ENCODE results near the gene ITSN2. TPM values are rescaled to one million over a fixed set of nuclear protein-coding genes. Genes with fewer than 3 reads are reported as not detected.
"Not testable (repeated sequence)": the region's sequence is repeated elsewhere in the genome, so short reads cannot be mapped to it uniquely, and the experiment has no call there.

The ITSN2 gene
- total RNA-seq, 2 donors from 2014 or later, result 42.8 to 45.7 TPM

DNA sequence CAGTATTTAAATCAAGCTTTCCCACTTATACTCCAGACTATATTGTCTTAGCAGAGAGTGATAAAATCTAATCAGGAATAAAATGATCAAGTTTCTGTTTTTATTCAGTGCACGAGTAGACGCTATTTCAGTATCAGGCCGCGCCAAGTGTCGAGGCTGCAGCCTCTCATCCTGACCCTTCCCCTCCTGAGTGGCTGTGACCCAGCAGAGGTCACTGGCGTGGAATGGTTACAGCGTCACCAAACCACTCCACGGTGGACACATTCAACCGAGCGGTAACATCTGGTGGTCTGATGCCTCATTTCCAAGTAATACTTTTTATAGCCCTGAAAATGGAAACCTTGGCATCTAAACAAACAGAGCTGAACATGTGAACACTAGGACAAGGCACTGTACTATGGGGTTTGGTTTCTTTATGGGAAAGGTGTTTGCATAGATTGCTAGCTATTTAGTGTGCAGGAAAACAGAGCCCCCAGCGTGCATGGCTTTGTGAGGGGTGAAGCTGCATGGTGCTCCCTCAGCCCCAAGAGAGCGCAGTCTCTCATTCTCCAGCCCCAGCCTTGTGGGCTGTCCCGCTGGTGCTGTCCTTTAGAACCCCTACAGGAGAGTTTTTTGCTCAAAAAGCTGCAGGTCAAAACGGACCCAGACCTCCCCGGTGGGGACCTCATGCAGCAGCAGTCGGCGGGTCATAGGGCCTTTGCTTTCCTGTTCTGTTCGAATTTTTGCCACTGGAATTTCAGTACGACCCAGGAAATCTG lies 157.1 kb downstream of the ITSN2 start:
- Histone ChIP-seq H3K4me1 (replicated peaks) (no peaks in the 10 kb centered on the region), H3K27ac (no peak overlapping the region), H3K9me3 (no peaks in the 10 kb centered on the region), H3K27me3 (replicated peaks; ENCODE audit: insufficient read depth) (no peaks in the 10 kb centered on the region), H3K36me3 (no peaks in the 10 kb centered on the region), H3K4me3 (no peak overlapping the region)
- TF ChIP-seq, protein P1, sequence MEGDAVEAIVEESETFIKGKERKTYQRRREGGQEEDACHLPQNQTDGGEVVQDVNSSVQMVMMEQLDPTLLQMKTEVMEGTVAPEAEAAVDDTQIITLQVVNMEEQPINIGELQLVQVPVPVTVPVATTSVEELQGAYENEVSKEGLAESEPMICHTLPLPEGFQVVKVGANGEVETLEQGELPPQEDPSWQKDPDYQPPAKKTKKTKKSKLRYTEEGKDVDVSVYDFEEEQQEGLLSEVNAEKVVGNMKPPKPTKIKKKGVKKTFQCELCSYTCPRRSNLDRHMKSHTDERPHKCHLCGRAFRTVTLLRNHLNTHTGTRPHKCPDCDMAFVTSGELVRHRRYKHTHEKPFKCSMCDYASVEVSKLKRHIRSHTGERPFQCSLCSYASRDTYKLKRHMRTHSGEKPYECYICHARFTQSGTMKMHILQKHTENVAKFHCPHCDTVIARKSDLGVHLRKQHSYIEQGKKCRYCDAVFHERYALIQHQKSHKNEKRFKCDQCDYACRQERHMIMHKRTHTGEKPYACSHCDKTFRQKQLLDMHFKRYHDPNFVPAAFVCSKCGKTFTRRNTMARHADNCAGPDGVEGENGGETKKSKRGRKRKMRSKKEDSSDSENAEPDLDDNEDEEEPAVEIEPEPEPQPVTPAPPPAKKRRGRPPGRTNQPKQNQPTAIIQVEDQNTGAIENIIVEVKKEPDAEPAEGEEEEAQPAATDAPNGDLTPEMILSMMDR (IDR thresholded peaks at IDR 0.05), result no peak
- TF ChIP-seq POLR2AphosphoS5 (IDR thresholded peaks at IDR 0.05), result no peak
- no peak for TF ChIP-seq POLR2A (IDR thresholded peaks at IDR 0.05)
- DNase-seq (ENCODE audit: low spot score), result no peak
- 42% methylated on average over 19 of the region's 19 CpGs for WGBS
- intact Hi-C loops (cut with DNase I), result no loop called here

DNA sequence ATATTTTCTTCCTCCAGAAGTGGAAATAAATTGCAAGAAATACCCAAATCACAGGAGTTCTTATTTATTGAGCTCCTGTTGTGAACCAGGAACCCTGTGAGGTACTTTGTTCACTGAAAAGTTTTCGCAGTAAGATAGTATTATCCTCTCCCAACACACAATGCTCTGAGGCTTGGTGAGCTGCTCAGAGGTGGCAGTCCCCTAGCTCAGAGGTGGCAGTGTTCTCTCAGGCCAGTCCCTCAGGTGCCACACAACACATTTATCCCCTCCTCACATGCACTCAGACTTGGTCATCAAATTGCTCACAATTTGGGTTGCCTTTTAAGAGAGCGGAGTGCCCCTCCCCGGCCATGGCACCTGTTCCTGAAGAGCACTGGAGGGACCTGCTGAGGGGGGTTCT lies 159.5 kb downstream of the ITSN2 start:
- Histone ChIP-seq H3K36me3 (no peaks in the 10 kb centered on the region), H3K9me3 (no peaks in the 10 kb centered on the region), H3K27ac (no peak overlapping the region), H3K4me3 (no peak overlapping the region), H3K4me1 (replicated peaks) (no peaks in the 10 kb centered on the region), H3K27me3 (replicated peaks; ENCODE audit: insufficient read depth) (no peaks in the 10 kb centered on the region)
- intact Hi-C loops (cut with DNase I), result no loop called here
- TF ChIP-seq, protein P1 (IDR thresholded peaks at IDR 0.05), result no peak
- TF ChIP-seq POLR2A (IDR thresholded peaks at IDR 0.05), result no peak
- TF ChIP-seq POLR2AphosphoS5 (IDR thresholded peaks at IDR 0.05), result no peak
- DNase-seq (ENCODE audit: low spot score), result no peak
- 89% methylated on average over 3 of the region's 3 CpGs for WGBS

DNA sequence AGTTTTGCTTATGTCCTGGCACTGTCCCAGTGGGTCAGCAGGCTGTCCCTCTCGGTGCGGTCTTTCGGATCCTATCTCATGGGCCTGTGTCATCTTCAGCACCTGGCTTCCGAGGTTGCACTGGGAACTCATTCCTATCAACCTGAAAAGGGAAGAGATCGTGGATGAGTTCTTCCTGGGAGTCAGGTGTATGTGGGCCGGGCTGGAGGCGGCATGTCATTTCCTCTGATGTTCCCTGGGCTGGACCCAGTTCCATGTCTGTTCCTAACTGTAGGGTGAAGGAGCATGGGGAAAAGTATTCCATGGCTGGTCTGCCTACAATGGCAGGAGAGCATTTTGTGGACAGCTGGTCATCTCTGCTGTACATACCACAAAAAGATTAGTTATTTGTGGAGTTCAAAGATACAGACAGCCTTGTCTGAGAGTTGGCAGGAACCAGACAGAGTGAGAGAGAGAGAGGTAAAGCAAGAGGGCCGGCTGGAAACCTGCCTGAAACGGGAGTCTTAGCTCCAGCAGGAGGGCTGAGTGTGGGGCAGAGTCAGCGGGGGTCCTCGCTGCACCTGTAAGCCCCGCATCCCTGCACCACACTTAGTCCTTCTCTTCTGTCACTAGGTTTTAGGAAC lies 160.3 kb downstream of the ITSN2 start:
- H3K36me3 ChIP-seq, result no peaks in the 10 kb centered on the region
- H3K4me3 ChIP-seq, result no peak overlapping the region
- TF ChIP-seq POLR2A (IDR thresholded peaks at IDR 0.05) (no peak), POLR2AphosphoS5 (IDR thresholded peaks at IDR 0.05) (no peak)
- TF ChIP-seq, protein P1 (IDR thresholded peaks at IDR 0.05), result no peak
- no peaks in the 10 kb centered on the region for H3K4me1 ChIP-seq (replicated peaks)
- DNase-seq (ENCODE audit: low spot score), result no peak
- WGBS, result 79% methylated on average over 12 of the region's 12 CpGs
- intact Hi-C loops (cut with DNase I), result no loop called here
- H3K9me3 ChIP-seq, result no peaks in the 10 kb centered on the region
- no peak overlapping the region for H3K27ac ChIP-seq
- H3K27me3 ChIP-seq (replicated peaks; ENCODE audit: insufficient read depth), result no peaks in the 10 kb centered on the region

DNA sequence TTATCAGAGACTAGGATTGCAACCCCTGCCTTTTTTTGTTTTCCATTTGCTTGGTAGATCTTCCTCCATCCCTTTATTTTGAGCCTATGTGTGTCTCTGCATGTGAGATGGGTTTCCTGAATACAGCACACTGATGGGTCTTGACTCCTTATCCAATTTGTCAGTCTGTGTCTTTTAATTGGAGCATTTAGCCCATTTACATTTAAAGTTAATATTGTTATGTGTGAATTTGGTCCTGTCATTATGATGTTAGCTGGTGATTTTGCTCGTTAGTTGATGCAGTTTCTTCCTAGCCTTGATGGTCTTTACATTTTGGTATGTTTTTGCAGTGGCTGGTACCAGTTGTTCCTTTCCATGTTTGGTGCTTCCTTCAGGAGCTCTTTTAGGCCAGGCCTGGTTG lies 163.1 kb downstream of the ITSN2 start:
- H3K9me3 ChIP-seq; DNase-seq (ENCODE audit: low spot score); H3K27me3 ChIP-seq (replicated peaks; ENCODE audit: insufficient read depth); H3K36me3 ChIP-seq; intact Hi-C loops (cut with DNase I); H3K4me1 ChIP-seq (replicated peaks); H3K4me3 ChIP-seq; H3K27ac ChIP-seq: not testable (repeated sequence)
- WGBS, result 97% methylated on average over 1 of the region's 1 CpG

DNA sequence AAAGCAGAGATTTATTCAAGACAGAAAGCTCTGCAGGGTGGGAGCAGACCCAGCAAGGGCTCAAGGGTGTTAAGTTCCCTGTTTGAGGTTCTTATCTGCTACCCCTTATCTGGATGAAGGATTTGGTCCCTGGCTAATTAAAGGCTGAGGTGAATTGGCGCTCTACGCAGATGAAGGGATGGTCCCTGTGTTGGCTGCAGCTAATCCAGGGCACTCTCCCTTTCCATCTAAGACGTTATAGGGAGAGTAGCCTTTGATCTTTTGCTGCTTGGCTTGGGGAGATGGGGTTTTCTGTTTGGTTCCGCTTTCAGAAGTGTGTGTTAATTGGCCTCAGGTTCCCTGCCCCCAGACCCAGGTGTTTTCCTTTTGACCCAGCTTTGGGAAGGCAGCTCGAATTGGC lies 168.5 kb downstream of the ITSN2 start:
- intact Hi-C loops (cut with DNase I), result no loop called here
- Histone ChIP-seq H3K4me1 (replicated peaks) (no peaks in the 10 kb centered on the region), H3K27ac (no peak overlapping the region), H3K27me3 (replicated peaks; ENCODE audit: insufficient read depth) (no peaks in the 10 kb centered on the region), H3K9me3 (no peaks in the 10 kb centered on the region), H3K36me3 (no peaks in the 10 kb centered on the region), H3K4me3 (no peak overlapping the region)
- WGBS, result 65% methylated on average over 5 of the region's 5 CpGs
- TF ChIP-seq POLR2AphosphoS5 (IDR thresholded peaks at IDR 0.05) (no peak), POLR2A (IDR thresholded peaks at IDR 0.05) (no peak)
- TF ChIP-seq, protein P1 (IDR thresholded peaks at IDR 0.05), result no peak
- DNase-seq (ENCODE audit: low spot score), result no peak
